GM10248 (cell line): ENCODE data around the gene NECAB2.
"Not testable (repeated sequence)": the region's sequence is repeated elsewhere in the genome, so short reads cannot be mapped to it uniquely, and the experiment has no call there.

ENCODE experiments used
- CTCF ChIA-PET: fragments of 300-600 bp; sonication (Branson Sonifier 250); formaldehyde crosslinking; extraction: SDS; loops from one replicate; lab custom pipeline; 2021; ENCODE audit warnings: antibody characterized with exemption; lab: Yijun Ruan, JAX
- POLR2A ChIA-PET: fragments of 350-650 bp; sonication (Branson Sonifier 250); formaldehyde crosslinking; extraction: SDS; loops from one replicate; lab custom pipeline; 2020; ENCODE audit warnings: antibody characterized with exemption; lab: Yijun Ruan, JAX
- DNase-seq: peaks from one replicate; pipeline ENCODE4 v3.0.0; 2012; ENCODE audit errors: extremely low spot score
- CTCF ChIP-seq: IDR thresholded peaks from 2 replicates; pipeline ENCODE4 v1.5.1; 2012; ENCODE audit warnings: mild to moderate bottlenecking, low read depth; ENCODE audit errors: extremely low read depth, missing control alignments, control extremely low read depth

The NECAB2 gene

GRCh38 chr16:83940630-83941378 lies 27.2 kb upstream of the NECAB2 start:
- CTCF ChIA-PET: no interaction called here
- POLR2A ChIA-PET: no interaction called here
- no peak for DNase-seq
- TF ChIP-seq CTCF: no peak

GRCh38 chr16:83941546-83941945 lies 26.5 kb upstream of the NECAB2 start:
- DNase-seq, POLR2A ChIA-PET, CTCF ChIA-PET: not testable (repeated sequence)

- ChIA-PET POLR2A (no interaction called here), CTCF (no interaction called here)
- DNase-seq: no peak
- no peak for TF ChIP-seq CTCF
Observed at GRCh38 chr16:83942074-83942473, 26.0 kb upstream of the NECAB2 start.

- ChIA-PET POLR2A (no interaction called here), CTCF (no interaction called here)
- no peak for DNase-seq
- no peak for TF ChIP-seq CTCF
Observed at GRCh38 chr16:83942815-83943515, 25.1 kb upstream of the NECAB2 start.

GRCh38 chr16:83943516-83944050 lies 24.5 kb upstream of the NECAB2 start:
- ChIA-PET CTCF (interaction anchor here (0.7 to 2.1 kb wide), 3 partner anchors 12 to 14 kb away, joined by 3 to 11 read pairs (median 5); no protein-coding TSS in a partner anchor), POLR2A (no interaction called here)
- no peak for DNase-seq
- no peak for TF ChIP-seq CTCF

GRCh38 chr16:83945587-83945986 lies 22.5 kb upstream of the NECAB2 start:
- DNase-seq: no peak
- TF ChIP-seq CTCF: no peak
- ChIA-PET POLR2A (no interaction called here), CTCF (interaction anchor here (2.1 kb wide), 1 partner anchor 11 kb away, joined by 11 read pairs; no protein-coding TSS in a partner anchor)
